Breast epithelium (tissue), 3 donors: Measurements from ENCODE around the gene IL1F10.

Experiments used
- POLR2A ChIP-seq: fragments of 450-650 bp; IDR thresholded peaks from one replicate; pipeline ENCODE4 v1.6.1; 2016; ENCODE audit warnings: antibody characterized with exemption, mild to moderate bottlenecking, moderate library complexity
- POLR2AphosphoS5 ChIP-seq, 3 donors: sonication (generic); formaldehyde crosslinking; IDR thresholded peaks; one replicate each; pipeline ENCODE4 v1.6.1; 2017; ENCODE audit warnings: antibody characterized with exemption in 3 of 3
- TF ChIP-seq, protein P1 (sequence below), 3 donors: fragments of 450-650 bp; IDR thresholded peaks; one replicate each; pipeline ENCODE4 v1.5.1; 2016 to 2017; ENCODE audit warnings: antibody characterized with exemption in 3 of 3, mild to moderate bottlenecking in 3 of 3, moderate library complexity in 3 of 3

DNA sequence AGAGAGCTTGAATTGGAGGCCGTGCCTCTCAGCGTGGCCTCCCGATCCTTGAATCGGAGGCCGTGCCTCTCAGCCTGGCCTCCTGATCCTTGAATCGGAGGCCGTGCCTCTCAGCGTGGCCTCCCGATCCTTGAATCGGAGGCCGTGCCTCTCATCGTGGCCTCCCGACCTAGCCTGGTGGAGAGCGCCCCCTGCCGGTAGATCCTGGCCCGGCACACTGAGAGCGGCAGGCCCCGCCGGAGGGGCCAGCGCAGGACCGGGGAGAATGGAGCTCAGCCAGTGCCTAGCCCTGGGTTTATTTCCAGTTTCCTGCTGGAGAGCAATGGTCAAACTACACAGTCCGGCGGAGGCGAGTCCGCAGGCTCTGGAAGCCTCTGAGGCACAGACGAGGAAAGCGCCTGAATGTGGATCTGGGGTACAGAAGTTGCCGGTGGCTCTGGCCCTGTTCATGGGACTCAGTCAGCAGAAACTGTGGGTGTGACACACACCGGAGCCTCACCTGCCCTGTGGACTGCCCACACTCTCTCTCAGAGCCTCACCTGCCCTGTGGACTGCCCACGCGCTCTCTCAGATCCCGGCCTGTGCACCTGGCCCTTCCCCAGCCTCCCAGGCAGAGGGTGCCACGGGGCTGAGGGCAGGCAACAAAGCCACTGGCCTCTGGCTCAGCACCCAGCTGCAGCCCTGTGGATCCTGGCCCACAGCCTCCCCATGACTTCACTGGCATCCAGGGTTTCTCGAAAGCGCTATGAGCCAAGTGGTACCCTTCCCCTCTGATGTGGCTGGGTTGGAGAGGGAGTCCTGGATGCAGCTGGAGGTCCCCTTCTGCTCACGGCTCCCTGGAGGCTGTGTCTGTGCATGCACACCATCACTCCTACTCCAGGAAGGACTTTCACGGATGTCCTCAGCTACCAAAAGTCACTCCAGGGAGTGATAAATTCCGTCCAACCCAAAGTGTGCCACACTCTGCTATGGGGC, 16.6 kb upstream of the IL1F10 start:
- TF ChIP-seq, protein P1, sequence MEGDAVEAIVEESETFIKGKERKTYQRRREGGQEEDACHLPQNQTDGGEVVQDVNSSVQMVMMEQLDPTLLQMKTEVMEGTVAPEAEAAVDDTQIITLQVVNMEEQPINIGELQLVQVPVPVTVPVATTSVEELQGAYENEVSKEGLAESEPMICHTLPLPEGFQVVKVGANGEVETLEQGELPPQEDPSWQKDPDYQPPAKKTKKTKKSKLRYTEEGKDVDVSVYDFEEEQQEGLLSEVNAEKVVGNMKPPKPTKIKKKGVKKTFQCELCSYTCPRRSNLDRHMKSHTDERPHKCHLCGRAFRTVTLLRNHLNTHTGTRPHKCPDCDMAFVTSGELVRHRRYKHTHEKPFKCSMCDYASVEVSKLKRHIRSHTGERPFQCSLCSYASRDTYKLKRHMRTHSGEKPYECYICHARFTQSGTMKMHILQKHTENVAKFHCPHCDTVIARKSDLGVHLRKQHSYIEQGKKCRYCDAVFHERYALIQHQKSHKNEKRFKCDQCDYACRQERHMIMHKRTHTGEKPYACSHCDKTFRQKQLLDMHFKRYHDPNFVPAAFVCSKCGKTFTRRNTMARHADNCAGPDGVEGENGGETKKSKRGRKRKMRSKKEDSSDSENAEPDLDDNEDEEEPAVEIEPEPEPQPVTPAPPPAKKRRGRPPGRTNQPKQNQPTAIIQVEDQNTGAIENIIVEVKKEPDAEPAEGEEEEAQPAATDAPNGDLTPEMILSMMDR (IDR thresholded peaks at IDR 0.05), result no peak
- TF ChIP-seq POLR2A (no peak), POLR2AphosphoS5 (IDR thresholded peaks at IDR 0.05) (no peak)
